DND-41 (cell line): ENCODE results near the gene LRRC3B.

Experiments
- ATAC-seq: fragments of 200-7000 bp; cut with Tn5 transposase; 3 replicates; pipeline ENCODE4 v1.9.1; 2021; ENCODE audit warnings: low read depth; ENCODE audit not compliant: insufficient read depth
- DNase-seq: peaks from one replicate; pipeline ENCODE4 v3.0.0-alpha.2; 2020
- H2AFZ ChIP-seq: 2 replicates; pipeline ENCODE4 v1.6.0; 2012; ENCODE audit warnings: low read depth, low read length
- H3K27ac ChIP-seq: 2 replicates; pipeline ENCODE4 v1.5.1; 2012; ENCODE audit warnings: low read length, inconsistent platforms
- H3K27me3 ChIP-seq: fragments of 200-600 bp; sonication (generic); 2 replicates; pipeline ENCODE4 v1.6.0; 2012; ENCODE audit warnings: low read length, mild to moderate bottlenecking, inconsistent platforms; ENCODE audit not compliant: insufficient read depth, poor library complexity
- H3K36me3 ChIP-seq: 2 replicates; pipeline ENCODE4 v1.5.1; 2012; ENCODE audit warnings: low read length, inconsistent platforms; ENCODE audit not compliant: insufficient read depth
- H3K4me1 ChIP-seq: 2 replicates; pipeline ENCODE4 v1.5.1; 2012; ENCODE audit warnings: mild to moderate bottlenecking, low read length; ENCODE audit not compliant: insufficient read depth
- H3K4me2 ChIP-seq: 2 replicates; pipeline ENCODE4 v1.6.0; 2012; ENCODE audit warnings: mild to moderate bottlenecking, moderate library complexity, low read length, inconsistent platforms; ENCODE audit not compliant: insufficient read depth
- H3K4me3 ChIP-seq, 2 experiments: fragments of 200-600 bp in 1 of 2; shearing (Covaris generic) in 1 of 2; 2 replicates each; pipeline ENCODE4 v1.5.1; 2012 to 2016; ENCODE audit warnings: inconsistent platforms in 2 of 2, low read length in 2 of 2, mild to moderate bottlenecking in 2 of 2, low read depth in 1 of 2, moderate library complexity in 1 of 2
- H3K79me2 ChIP-seq: 2 replicates; pipeline ENCODE4 v1.6.0; 2012; ENCODE audit warnings: low read length, inconsistent platforms; ENCODE audit not compliant: insufficient read depth
- H3K9ac ChIP-seq: 2 replicates; pipeline ENCODE4 v1.6.0; 2012; ENCODE audit warnings: low read depth, mild to moderate bottlenecking, inconsistent platforms, low read length, moderate library complexity
- H3K9me3 ChIP-seq: 2 replicates; pipeline ENCODE4 v1.5.1; 2012; ENCODE audit warnings: low read length, moderate library complexity, mild to moderate bottlenecking, inconsistent platforms; ENCODE audit not compliant: insufficient read depth, severe bottlenecking
- H4K20me1 ChIP-seq: 2 replicates; pipeline ENCODE4 v1.6.0; 2012; ENCODE audit warnings: low read length; ENCODE audit not compliant: insufficient read depth
- CTCF ChIP-seq: IDR thresholded peaks from 2 replicates; pipeline ENCODE4 v1.5.1; 2012; ENCODE audit warnings: borderline replicate concordance, low read length, moderate library complexity, mild to moderate bottlenecking; ENCODE audit not compliant: poor library complexity, severe bottlenecking; ENCODE audit errors: extremely low read depth
- EZH2 ChIP-seq: IDR thresholded peaks from 3 replicates; pipeline ENCODE4 v1.6.1; 2012; ENCODE audit warnings: borderline replicate concordance, low read depth, mild to moderate bottlenecking, moderate library complexity, low read length, inconsistent platforms; ENCODE audit not compliant: severe bottlenecking

LRRC3B gene

GRCh38 chr3:26638113-26638512 lies 15.5 kb downstream of the LRRC3B start:
- Histone ChIP-seq H3K4me2 (no peak overlapping the region), H3K4me3 (no peak overlapping the region), H4K20me1 (no peaks in the 10 kb centered on the region), H3K9me3 (no peaks in the 10 kb centered on the region), H3K36me3 (no peaks in the 10 kb centered on the region), H2AFZ (no peak overlapping the region), H3K27ac (no peak overlapping the region), H3K79me2 (no peaks in the 10 kb centered on the region), H3K27me3 (no peaks in the 10 kb centered on the region), H3K9ac (no peak overlapping the region), H3K4me1 (no peaks in the 10 kb centered on the region)
- ATAC-seq (no peak), DNase-seq (no peak)
- TF ChIP-seq EZH2 (no peak), CTCF (no peak)

- no peaks in the 10 kb centered on the region for H3K4me1 ChIP-seq
- no peaks in the 10 kb centered on the region for H3K27me3 ChIP-seq
- H3K9ac ChIP-seq = no peak overlapping the region
- H3K36me3 ChIP-seq = no peaks in the 10 kb centered on the region
- DNase-seq = no peak
- H4K20me1 ChIP-seq = no peaks in the 10 kb centered on the region
- no peak overlapping the region for H3K4me2 ChIP-seq
- no peak overlapping the region for H2AFZ ChIP-seq
- no peak for ATAC-seq
- no peak for TF ChIP-seq CTCF
- TF ChIP-seq EZH2 = no peak
- H3K79me2 ChIP-seq = no peaks in the 10 kb centered on the region
- H3K9me3 ChIP-seq = no peaks in the 10 kb centered on the region
- H3K4me3 ChIP-seq = no peak overlapping the region
- no peak overlapping the region for H3K27ac ChIP-seq
Observed at GRCh38 chr3:26639339-26639738, 16.8 kb downstream of the LRRC3B start.

GRCh38 chr3:26647078-26647477 lies 24.5 kb downstream of the LRRC3B start:
- no peak for TF ChIP-seq CTCF
- TF ChIP-seq EZH2 = no peak
- DNase-seq (no peak), ATAC-seq (no peak)
- Histone ChIP-seq H2AFZ (no peak overlapping the region), H3K9ac (no peak overlapping the region), H3K4me2 (no peak overlapping the region), H3K27ac (no peak overlapping the region), H3K4me3 (no peak overlapping the region), H3K4me1 (no peaks in the 10 kb centered on the region), H3K9me3 (no peaks in the 10 kb centered on the region), H3K27me3 (no peaks in the 10 kb centered on the region), H4K20me1 (no peaks in the 10 kb centered on the region), H3K79me2 (no peaks in the 10 kb centered on the region), H3K36me3 (no peaks in the 10 kb centered on the region)

- Histone ChIP-seq H3K9me3 (no peaks in the 10 kb centered on the region), H3K4me1 (no peaks in the 10 kb centered on the region), H3K9ac (no peak overlapping the region), H4K20me1 (no peaks in the 10 kb centered on the region), H3K27me3 (no peaks in the 10 kb centered on the region), H2AFZ (no peak overlapping the region), H3K27ac (no peak overlapping the region), H3K79me2 (no peaks in the 10 kb centered on the region), H3K4me2 (no peak overlapping the region), H3K36me3 (no peaks in the 10 kb centered on the region), H3K4me3 (no peak overlapping the region)
- TF ChIP-seq EZH2 (no peak), CTCF (no peak)
- ATAC-seq (no peak), DNase-seq (no peak)
Observed at GRCh38 chr3:26648461-26648860, 25.9 kb downstream of the LRRC3B start.
